Thymus (tissue), 11 donors: ENCODE measurements around the gene PRAMEF9. TPM values are rescaled to one million over a fixed set of nuclear protein-coding genes. Genes with fewer than 3 reads are reported as not detected.
"Not testable (repeated sequence)": the region's sequence is repeated elsewhere in the genome, so short reads cannot be mapped to it uniquely, and the experiment has no call there.

Experiments
- DNase-seq, 9 donors: peaks; one replicate each; pipeline ENCODE4 v3.0.0-alpha.2; 2013; ENCODE audit warnings: low spot score in 9 of 9, low read depth in 6 of 9, missing footprints in 1 of 9
- H3K27ac ChIP-seq, 2 donors: one replicate each; pipeline ENCODE4 v1.5.1; 2013; ENCODE audit warnings: control low read depth in 1 of 2, low read depth in 1 of 2, low read length in 1 of 2, mild to moderate bottlenecking in 1 of 2, moderate library complexity in 1 of 2
- H3K27me3 ChIP-seq, 2 donors: one replicate each; pipeline ENCODE4 v1.5.1; 2013; ENCODE audit warnings: low read length in 1 of 2; ENCODE audit not compliant: control insufficient read depth in 2 of 2, insufficient read depth in 1 of 2
- H3K36me3 ChIP-seq, 2 donors: one replicate each; pipeline ENCODE4 v1.5.1; 2013; ENCODE audit warnings: low read length in 1 of 2, mild to moderate bottlenecking in 1 of 2, moderate library complexity in 1 of 2; ENCODE audit not compliant: control insufficient read depth in 2 of 2, insufficient read depth in 2 of 2
- H3K4me1 ChIP-seq, 2 donors: one replicate each; pipeline ENCODE4 v1.5.1; 2013; ENCODE audit warnings: low read length in 2 of 2; ENCODE audit not compliant: control insufficient read depth in 2 of 2, insufficient read depth in 2 of 2
- H3K4me3 ChIP-seq, 2 donors: one replicate each; pipeline ENCODE4 v1.5.1; 2013; ENCODE audit warnings: low read length in 2 of 2, control low read depth in 1 of 2, mild to moderate bottlenecking in 1 of 2
- H3K9me3 ChIP-seq, 2 donors: one replicate each; pipeline ENCODE4 v1.5.1; 2013; ENCODE audit warnings: low read length in 1 of 2, mild to moderate bottlenecking in 1 of 2; ENCODE audit not compliant: control insufficient read depth in 2 of 2, insufficient read depth in 1 of 2
- WGBS: extraction: QIAGEN DNeasy Blood & Tissue Kit; methylation state at CpG from one replicate; pipeline ENCODE4 v1.1.7; 2013; 5-methylcytosine and 5-hydroxymethylcytosine counted together
- polyA plus RNA-seq: library from polyadenylated mRNA; stranded (reverse); fragments of 200-250 nt; gene quantifications from one replicate; pipeline ENCODE4 v1.2.3, GENCODE V29; 2013
- total RNA-seq: library from RNA; stranded (reverse); fragments of 120-200 nt; gene quantifications from one replicate; pipeline ENCODE4 v1.2.4, GENCODE V29; 2013
- donor health status: healthy.

Gene PRAMEF9
- total and polyA plus RNA-seq, 2 donors: 0.05 to 0.14 TPM

GRCh38 chr1:13225675-13226204 lies 54.1 kb downstream of the PRAMEF9 start, which contains the start of gene PRAMEF18:
Gene PRAMEF18, minus strand, starts transcription at chr1:13226154. Its CDS starts 48 bp downstream, at chr1:13226106.
- H3K4me3 ChIP-seq, H3K27ac ChIP-seq, DNase-seq, H3K4me1 ChIP-seq, H3K9me3 ChIP-seq, H3K27me3 ChIP-seq, H3K36me3 ChIP-seq: not testable (repeated sequence)
- WGBS: 87% methylated on average over 9 of the region's 9 CpGs

- H3K9me3 ChIP-seq, H3K27me3 ChIP-seq, H3K36me3 ChIP-seq, H3K27ac ChIP-seq, H3K4me3 ChIP-seq, H3K4me1 ChIP-seq, DNase-seq: not testable (repeated sequence)
- WGBS: 93% methylated on average over 8 of the region's 8 CpGs
Observed at GRCh38 chr1:13227271-13228055, 55.8 kb downstream of the PRAMEF9 start.

GRCh38 chr1:13228343-13228781 lies 56.7 kb downstream of the PRAMEF9 start:
- Histone ChIP-seq H3K4me1 (no peaks in the 10 kb centered on the region), H3K27ac (no peak overlapping the region), H3K4me3 (no peak overlapping the region), H3K27me3 (peaks cover 0 to 2% of the 10 kb centered on the region in 2 donors), H3K9me3 (peaks cover 0 to 4% of the 10 kb centered on the region in 2 donors), H3K36me3 (no peaks in the 10 kb centered on the region)
- DNase-seq: peak in 4 of 9 donors; percentile 3 to 35 (median 8)
- 78% methylated on average over 7 of the region's 7 CpGs for WGBS

Other genes with a start within 250 kb of the PRAMEF9 start
- 0.09 TPM for gene PRAMEF6, start 224.3 kb upstream of the PRAMEF9 start, total RNA-seq
- gene PRAMEF6, start 224.3 kb upstream of the PRAMEF9 start, polyA plus RNA-seq: 0.21 TPM
- gene PRAMEF27, start 115.3 kb upstream of the PRAMEF9 start, total RNA-seq: not detected
- gene PRAMEF27, start 115.3 kb upstream of the PRAMEF9 start, polyA plus RNA-seq: 0.07 TPM
- gene HNRNPCL3, start 111.1 kb upstream of the PRAMEF9 start, total RNA-seq: 0.09 TPM
- gene HNRNPCL3, start 111.1 kb upstream of the PRAMEF9 start, polyA plus RNA-seq: 0.07 TPM
- 0.14 TPM for gene PRAMEF25, start 101.1 kb upstream of the PRAMEF9 start, total RNA-seq
- 0.21 TPM for gene PRAMEF25, start 101.1 kb upstream of the PRAMEF9 start, polyA plus RNA-seq
- gene HNRNPCL2, start 55.0 kb upstream of the PRAMEF9 start, total RNA-seq: not detected
- 0.14 TPM for gene HNRNPCL2, start 55.0 kb upstream of the PRAMEF9 start, polyA plus RNA-seq
- not detected for gene PRAMEF26, start 15.8 kb upstream of the PRAMEF9 start, total RNA-seq
- not detected for gene PRAMEF26, start 15.8 kb upstream of the PRAMEF9 start, polyA plus RNA-seq
- gene HNRNPCL4, start 6.2 kb upstream of the PRAMEF9 start, total RNA-seq: not detected
- gene HNRNPCL4, start 6.2 kb upstream of the PRAMEF9 start, polyA plus RNA-seq: 0.07 TPM
- 0.05 TPM for gene PRAMEF13, start 29.6 kb downstream of the PRAMEF9 start, total RNA-seq
- gene PRAMEF13, start 29.6 kb downstream of the PRAMEF9 start, polyA plus RNA-seq: 0.14 TPM
- not detected for gene PRAMEF18, start 54.3 kb downstream of the PRAMEF9 start, total RNA-seq
- gene PRAMEF18, start 54.3 kb downstream of the PRAMEF9 start, polyA plus RNA-seq: 0.07 TPM
- not detected for gene PRAMEF5, start 82.3 kb downstream of the PRAMEF9 start, total RNA-seq
- gene PRAMEF5, start 82.3 kb downstream of the PRAMEF9 start, polyA plus RNA-seq: not detected
- gene PRAMEF8, start 113.3 kb downstream of the PRAMEF9 start, total RNA-seq: 0.09 TPM
- 0.23 TPM for gene PRAMEF8, start 113.3 kb downstream of the PRAMEF9 start, polyA plus RNA-seq
- gene PRAMEF33, start 131.7 kb downstream of the PRAMEF9 start, total RNA-seq: 0.05 TPM
- gene PRAMEF33, start 131.7 kb downstream of the PRAMEF9 start, polyA plus RNA-seq: not detected
- not detected for gene PRAMEF15, start 143.7 kb downstream of the PRAMEF9 start, total RNA-seq
- 0.25 TPM for gene PRAMEF15, start 143.7 kb downstream of the PRAMEF9 start, polyA plus RNA-seq
- gene PRAMEF14, start 175.3 kb downstream of the PRAMEF9 start, total RNA-seq: not detected
- 0.16 TPM for gene PRAMEF14, start 175.3 kb downstream of the PRAMEF9 start, polyA plus RNA-seq
- gene PRAMEF19, start 200.1 kb downstream of the PRAMEF9 start, total RNA-seq: 0.05 TPM
- gene PRAMEF19, start 200.1 kb downstream of the PRAMEF9 start, polyA plus RNA-seq: 0.07 TPM
- gene PRAMEF17, start 217.8 kb downstream of the PRAMEF9 start, total RNA-seq: not detected
- 0.05 TPM for gene PRAMEF17, start 217.8 kb downstream of the PRAMEF9 start, polyA plus RNA-seq
- gene PRAMEF20, start 238.6 kb downstream of the PRAMEF9 start, total RNA-seq: 0.05 TPM
- 0.05 TPM for gene PRAMEF20, start 238.6 kb downstream of the PRAMEF9 start, polyA plus RNA-seq